H9 (cell line): ENCODE data around the gene PFDN2. TPM values are rescaled to one million over a fixed set of nuclear protein-coding genes. Genes with fewer than 3 reads are reported as not detected.

Experiments
- DNase-seq: peaks from one replicate; pipeline ENCODE4 v3.0.0-alpha.2; 2017
- H2AFZ ChIP-seq: one replicate; pipeline ENCODE4 v1.6.1; 2013; ENCODE audit warnings: mild to moderate bottlenecking, low read length, control low read depth, moderate library complexity
- H2AK5ac ChIP-seq: 2 replicates; pipeline ENCODE4 v1.6.1; 2013; ENCODE audit warnings: low read length, control low read depth, mixed read lengths; ENCODE audit not compliant: insufficient read length
- H2BK120ac ChIP-seq: one replicate; pipeline ENCODE4 v1.6.1; 2013; ENCODE audit warnings: low read depth, mild to moderate bottlenecking, low read length, control low read depth, inconsistent platforms; ENCODE audit not compliant: poor library complexity, severe bottlenecking
- H2BK12ac ChIP-seq: 2 replicates; pipeline ENCODE4 v1.6.1; 2013; ENCODE audit warnings: low read length, control low read depth, mixed read lengths, low read depth; ENCODE audit not compliant: insufficient read length
- H2BK15ac ChIP-seq: 2 replicates; pipeline ENCODE4 v1.6.1; 2013; ENCODE audit warnings: low read depth, low read length, control low read depth
- H2BK20ac ChIP-seq: one replicate; pipeline ENCODE4 v1.6.1; 2013; ENCODE audit warnings: low read depth, mild to moderate bottlenecking, low read length, control low read depth, inconsistent platforms; ENCODE audit not compliant: poor library complexity, severe bottlenecking
- H2BK5ac ChIP-seq: 2 replicates; pipeline ENCODE4 v1.6.1; 2013; ENCODE audit warnings: low read length, control low read depth, mixed read lengths; ENCODE audit not compliant: insufficient read length
- H3K14ac ChIP-seq: 2 replicates; pipeline ENCODE4 v1.6.1; 2013; ENCODE audit warnings: low read length, control low read depth; ENCODE audit not compliant: insufficient read depth
- H3K18ac ChIP-seq: 2 replicates; pipeline ENCODE4 v1.6.1; 2013; ENCODE audit warnings: low read depth, mild to moderate bottlenecking, mixed read lengths, low read length, control low read depth; ENCODE audit not compliant: insufficient read length
- H3K23ac ChIP-seq: 2 replicates; pipeline ENCODE4 v1.6.1; 2013; ENCODE audit warnings: low read length, control low read depth, mixed read lengths, low read depth; ENCODE audit not compliant: insufficient read length
- H3K23me2 ChIP-seq: 2 replicates; pipeline ENCODE4 v1.6.1; 2013; ENCODE audit warnings: low read depth, mild to moderate bottlenecking, mixed read lengths, low read length, control low read depth; ENCODE audit not compliant: insufficient read length, poor library complexity, severe bottlenecking
- H3K27ac ChIP-seq: 2 replicates; pipeline ENCODE4 v1.5.1; 2013; ENCODE audit warnings: low read length, control low read depth, mixed read lengths, low read depth; ENCODE audit not compliant: insufficient read length
- H3K27me3 ChIP-seq: 2 replicates; pipeline ENCODE4 v1.6.1; 2013; ENCODE audit warnings: low read length, control low read depth, inconsistent platforms; ENCODE audit not compliant: insufficient read depth
- H3K4ac ChIP-seq: 2 replicates; pipeline ENCODE4 v1.6.1; 2013; ENCODE audit warnings: low read depth, mild to moderate bottlenecking, control low read depth, inconsistent platforms, low read length, moderate library complexity
- H3K4me1 ChIP-seq: 2 replicates; pipeline ENCODE4 v1.6.1; 2013; ENCODE audit warnings: low read length, control low read depth, inconsistent platforms; ENCODE audit not compliant: insufficient read depth
- H3K4me2 ChIP-seq: 2 replicates; pipeline ENCODE4 v1.6.1; 2013; ENCODE audit warnings: low read length, control low read depth, mixed read lengths; ENCODE audit not compliant: insufficient read length, insufficient read depth
- H3K56ac ChIP-seq: 2 replicates; pipeline ENCODE4 v1.6.1; 2013; ENCODE audit warnings: low read depth, mild to moderate bottlenecking, mixed read lengths, low read length, control low read depth; ENCODE audit not compliant: insufficient read length
- H3K79me1 ChIP-seq: 2 replicates; pipeline ENCODE4 v1.6.1; 2013; ENCODE audit warnings: low read depth, mild to moderate bottlenecking, moderate library complexity, low read length, control low read depth, inconsistent platforms; ENCODE audit not compliant: insufficient read depth, poor library complexity, severe bottlenecking
- H3K79me2 ChIP-seq: 2 replicates; pipeline ENCODE4 v1.6.1; 2013; ENCODE audit warnings: low read length, control low read depth, inconsistent platforms; ENCODE audit not compliant: insufficient read depth
- H3K9ac ChIP-seq: 2 replicates; pipeline ENCODE4 v1.6.1; 2013; ENCODE audit warnings: low read length, control low read depth, mixed read lengths; ENCODE audit not compliant: insufficient read length; ENCODE audit errors: extremely low read depth
- H3K9me3 ChIP-seq: one replicate; pipeline ENCODE4 v1.6.1; 2013; ENCODE audit warnings: low read depth, low read length, inconsistent platforms; ENCODE audit not compliant: control insufficient read depth
- H3T11ph ChIP-seq: one replicate; pipeline ENCODE4 v1.6.1; 2013; ENCODE audit warnings: mild to moderate bottlenecking, low read length, control low read depth, inconsistent platforms
- H4K20me1 ChIP-seq: one replicate; pipeline ENCODE4 v1.6.1; 2013; ENCODE audit not compliant: control insufficient read depth, insufficient read length, insufficient read depth
- H4K5ac ChIP-seq: 2 replicates; pipeline ENCODE4 v1.6.1; 2013; ENCODE audit warnings: low read depth, mild to moderate bottlenecking, mixed read lengths, low read length, control low read depth; ENCODE audit not compliant: insufficient read length
- H4K8ac ChIP-seq: replicated peaks from 2 replicates; pipeline ENCODE4 v1.6.1; 2013; ENCODE audit warnings: low read length, control low read depth, mixed read lengths, low read depth; ENCODE audit not compliant: insufficient read length
- H4K91ac ChIP-seq: 2 replicates; pipeline ENCODE4 v1.6.1; 2013; ENCODE audit warnings: low read depth, mild to moderate bottlenecking, moderate library complexity, mixed read lengths, low read length, control low read depth; ENCODE audit not compliant: insufficient read length
- H3K27ac Mint-ChIP-seq, 3 experiments: 2 replicates in 2 of 3; 3 replicates in 1 of 3; pipeline ENCODE4 v1.8.0; 2020 to 2021; ENCODE audit warnings: mixed read lengths in 3 of 3, mild to moderate bottlenecking in 1 of 3, moderate library complexity in 1 of 3
- H3K27me3 Mint-ChIP-seq: 2 replicates; pipeline ENCODE4 v1.8.0; 2021; ENCODE audit warnings: low read depth, mild to moderate bottlenecking, moderate library complexity, mixed read lengths
- H3K36me3 Mint-ChIP-seq, 3 experiments: 2 replicates in 2 of 3; 3 replicates in 1 of 3; pipeline ENCODE4 v1.8.0; 2020 to 2021; ENCODE audit warnings: low read depth in 3 of 3, mixed read lengths in 3 of 3; ENCODE audit not compliant: insufficient read depth in 1 of 3
- H3K4me1 Mint-ChIP-seq, 2 experiments: 2 replicates each; pipeline ENCODE4 v1.8.0; 2020; ENCODE audit warnings: mixed read lengths in 2 of 2
- H3K4me3 Mint-ChIP-seq, 2 experiments: 2 replicates in 1 of 2; 3 replicates in 1 of 2; pipeline ENCODE4 v1.8.0; 2020 to 2021; ENCODE audit warnings: mild to moderate bottlenecking in 2 of 2, mixed read lengths in 2 of 2, moderate library complexity in 1 of 2
- H3K9me3 Mint-ChIP-seq, 2 experiments: 2 replicates in 1 of 2; 3 replicates in 1 of 2; pipeline ENCODE4 v1.8.0; 2020; ENCODE audit warnings: mild to moderate bottlenecking in 2 of 2, mixed read lengths in 2 of 2, moderate library complexity in 1 of 2
- CTCF ChIP-seq: fragments of 200-600 bp; sonication (generic); conservative IDR thresholded peaks from 3 replicates; pipeline ENCODE4 v1.8.0; 2021; ENCODE audit warnings: antibody characterized with exemption, mild to moderate bottlenecking
- WGBS: extraction: QIAGEN DNeasy Blood & Tissue Kit; methylation state at CpG from one replicate; pipeline ENCODE4 v1.1.7; 2013; ENCODE audit warnings: missing lambda C conversion rate, low lambda C conversion rate, mixed read lengths; ENCODE audit not compliant: insufficient read length; ENCODE audit errors: extremely low coverage; 5-methylcytosine and 5-hydroxymethylcytosine counted together
- total RNA-seq: library from RNA; stranded (reverse); gene quantifications from 2 replicates; pipeline ENCODE4 v1.2.1, GENCODE V29; 2021

Gene PFDN2
- total RNA-seq, 1 experiment from 2014 or later = 71.8 TPM

- Histone ChIP-seq H3K4me2 (no peak overlapping the region), H4K5ac (no peak overlapping the region), H3K9me3 (no peaks in the 10 kb centered on the region), H2BK5ac (no peak overlapping the region), H3K4ac (no peak overlapping the region), H3K23ac (no peak overlapping the region), H2BK120ac (no peak overlapping the region), H2BK20ac (no peak overlapping the region), H3K9ac (no peak overlapping the region), H4K20me1 (no peaks in the 10 kb centered on the region), H2BK15ac (no peak overlapping the region), H2AK5ac (no peak overlapping the region), H3K79me2 (no peaks in the 10 kb centered on the region), H3K18ac (no peak overlapping the region), H2AFZ (no peak overlapping the region), H3K23me2 (peaks cover 16% of the 10 kb centered on the region), H3K4me1 (no peaks in the 10 kb centered on the region), H3K79me1 (no peaks in the 10 kb centered on the region), H2BK12ac (no peak overlapping the region), H4K91ac (no peak overlapping the region), H3K56ac (no peak overlapping the region), H3K27ac (no peak overlapping the region), H3K27me3 (no peaks in the 10 kb centered on the region), H3K14ac (no peak overlapping the region), H4K8ac (no peak overlapping the region), H3T11ph (no peak overlapping the region)
- Mint-ChIP-seq H3K27me3 (no peaks in the 10 kb centered on the region; the same call in 1 of the 2 replicates), H3K27ac (no peak overlapping the region), H3K9me3 (no peaks in the 10 kb centered on the region), H3K36me3 (peaks cover 19 to 58% (median 42%) of the 10 kb centered on the region in 3 experiments), H3K4me1 (peaks cover 27 to 31% of the 10 kb centered on the region in 2 experiments), H3K4me3 (peak overlapping the region in 1 of 2 experiments; percentile 4; a peak in 1 of 5 replicates)
- no CpG with 5 or more reads among the region's 5 CpGs for WGBS
- DNase-seq = no peak
- TF ChIP-seq CTCF = no peak
Observed at GRCh38 chr1:161163793-161164192, 46.0 kb upstream of the PFDN2 start.
